GM18520 (cell line): ENCODE measurements around the gene TTC13.

Experiments
- ATAC-seq: cut with Tn5 transposase; IDR thresholded peaks from one replicate; pipeline ENCODE4 v1.9.1; 2021; ENCODE audit not compliant: unreplicated experiment

Gene TTC13

GRCh38 chr1:230909974-230910754 lies 68.5 kb downstream of the TTC13 start:
- no peak for ATAC-seq

GRCh38 chr1:230907472-230908205 lies 71.0 kb downstream of the TTC13 start:
- no peak for ATAC-seq

GRCh38 chr1:230906226-230906625 lies 72.4 kb downstream of the TTC13 start:
- no peak for ATAC-seq

GRCh38 chr1:230905733-230906132 lies 72.9 kb downstream of the TTC13 start:
- ATAC-seq: no peak

GRCh38 chr1:230902349-230902923 lies 76.2 kb downstream of the TTC13 start:
- ATAC-seq: no peak

- no peak for ATAC-seq
These were observed 77.0 kb downstream of the TTC13 start for GRCh38 chr1:230901671-230902070.

GRCh38 chr1:230900984-230901383 lies 77.7 kb downstream of the TTC13 start:
- ATAC-seq: no peak

GRCh38 chr1:230899841-230900251 lies 78.8 kb downstream of the TTC13 start:
- ATAC-seq: no peak

- ATAC-seq: no peak
These were observed 79.9 kb downstream of the TTC13 start for GRCh38 chr1:230898748-230899147.

GRCh38 chr1:230898144-230898543 lies 80.5 kb downstream of the TTC13 start:
- no peak for ATAC-seq

GRCh38 chr1:230896779-230897178 lies 81.9 kb downstream of the TTC13 start:
- ATAC-seq: no peak

GRCh38 chr1:230895452-230895851 lies 83.2 kb downstream of the TTC13 start:
- no peak for ATAC-seq

- no peak for ATAC-seq
These were observed 84.0 kb downstream of the TTC13 start for GRCh38 chr1:230894664-230895063.

- no peak for ATAC-seq
These were observed 84.6 kb downstream of the TTC13 start for GRCh38 chr1:230894032-230894431.

GRCh38 chr1:230892018-230892491 lies 86.6 kb downstream of the TTC13 start:
- ATAC-seq: no peak

GRCh38 chr1:230891413-230891812 lies 87.2 kb downstream of the TTC13 start:
- ATAC-seq: no peak

GRCh38 chr1:230884646-230885045 lies 94.0 kb downstream of the TTC13 start:
- no peak for ATAC-seq

GRCh38 chr1:230883967-230884366 lies 94.7 kb downstream of the TTC13 start:
- ATAC-seq: no peak

- ATAC-seq: no peak
These were observed 98.9 kb downstream of the TTC13 start for GRCh38 chr1:230879778-230880177.

GRCh38 chr1:230878591-230878990 lies 100.1 kb downstream of the TTC13 start:
- ATAC-seq: no peak

- ATAC-seq: no peak
These were observed 100.6 kb downstream of the TTC13 start for GRCh38 chr1:230877924-230878590.
